BJ (cell line): ENCODE data around the gene CDH22. TPM values are rescaled to one million over a fixed set of nuclear protein-coding genes. Genes with fewer than 3 reads are reported as not detected.

Experiments used
- CTCF ChIA-PET: fragments of 350-600 bp; formaldehyde crosslinking; extraction: SDS; loops from one replicate; lab custom pipeline; 2021; ENCODE audit warnings: antibody characterized with exemption, inconsistent platforms; lab: Yijun Ruan, JAX
- POLR2A ChIA-PET: fragments of 300-600 bp; sonication (Branson Sonifier 250); formaldehyde crosslinking; extraction: SDS; loops from one replicate; lab custom pipeline; 2021; ENCODE audit warnings: antibody characterized with exemption; lab: Charles Lee
- DNase-seq: peaks from one replicate; pipeline ENCODE4 v3.0.0-alpha.2; 2011; ENCODE audit warnings: low read depth
- H3K27me3 ChIP-seq: 2 replicates; pipeline ENCODE4 v1.6.0; 2011; ENCODE audit warnings: low read length; ENCODE audit not compliant: control insufficient read depth, insufficient read depth
- H3K36me3 ChIP-seq: 2 replicates; pipeline ENCODE4 v1.5.1; 2011; ENCODE audit warnings: low read length; ENCODE audit not compliant: control insufficient read depth, insufficient read depth
- H3K4me3 ChIP-seq: 2 replicates; pipeline ENCODE4 v1.5.1; 2011; ENCODE audit warnings: low read depth, mild to moderate bottlenecking, control low read depth, low read length
- CTCF ChIP-seq: IDR thresholded peaks from 2 replicates; pipeline ENCODE4 v1.5.1; 2011; ENCODE audit warnings: low read depth, mild to moderate bottlenecking, control low read depth, inconsistent platforms, low read length, moderate library complexity; ENCODE audit not compliant: insufficient read depth
- polyA plus RNA-seq: library from polyadenylated mRNA; depleted of rRNA; stranded (reverse); fragments of >200 nt; gene quantifications from 2 replicates; pipeline ENCODE4 v1.2.3, GENCODE V29; 2011

CDH22 gene
- polyA plus RNA-seq, 1 experiment, result not detected

- ChIA-PET CTCF (interaction anchor here (1.3 kb wide), 1 partner anchor 20 kb away, joined by 4 read pairs; no protein-coding TSS in a partner anchor), POLR2A (no interaction called here)
- TF ChIP-seq CTCF, result no peak
- H3K4me3 ChIP-seq, result no peak overlapping the region
- no peak for DNase-seq
- H3K27me3 ChIP-seq, result peaks cover 18% of the 10 kb centered on the region
- no peaks in the 10 kb centered on the region for H3K36me3 ChIP-seq
These were observed 20.0 kb upstream of the CDH22 start for GRCh38 chr20:46328200-46328882.

- CTCF ChIA-PET, result interaction anchor here (2.8 kb wide), 1 partner anchor 21 kb away, joined by 10 read pairs; no protein-coding TSS in a partner anchor
- peaks cover 16% of the 10 kb centered on the region for H3K27me3 ChIP-seq
These were observed 19.3 kb upstream of the CDH22 start for GRCh38 chr20:46327557-46327956.

GRCh38 chr20:46325789-46326188, 17.5 kb upstream of the CDH22 start:
- H3K4me3 ChIP-seq, result no peak overlapping the region
- POLR2A ChIA-PET, result no interaction called here
- CTCF ChIA-PET, result interaction anchor here (0.7 to 2.8 kb wide), 7 partner anchors 11 to 554 kb away, joined by 3 to 10 read pairs (median 4); no protein-coding TSS in a partner anchor
- H3K36me3 ChIP-seq, result no peaks in the 10 kb centered on the region
- no peak for TF ChIP-seq CTCF
- DNase-seq, result no peak
- peaks cover 10% of the 10 kb centered on the region for H3K27me3 ChIP-seq

More at GRCh38 chr20:46327557-46327956, 19.3 kb upstream of the CDH22 start:
- POLR2A ChIA-PET, result no interaction called here
- H3K36me3 ChIP-seq, result no peaks in the 10 kb centered on the region
- H3K4me3 ChIP-seq, result no peak overlapping the region
- no peak for TF ChIP-seq CTCF
- no peak for DNase-seq

- Histone ChIP-seq H3K27me3 (peaks cover 5% of the 10 kb centered on the region), H3K4me3 (no peak overlapping the region), H3K36me3 (no peaks in the 10 kb centered on the region)
- POLR2A ChIA-PET, result no interaction called here
- CTCF ChIA-PET, result interaction anchor here (0.6 to 2.8 kb wide), 9 partner anchors 9 to 310 kb away, joined by 3 to 10 read pairs (median 4); no protein-coding TSS in a partner anchor
- TF ChIP-seq CTCF, result peak; percentile 49; the same call in 1 of the 2 replicates
- no peak for DNase-seq
These were observed 16.8 kb upstream of the CDH22 start for GRCh38 chr20:46324960-46325703.

- Histone ChIP-seq H3K36me3 (no peaks in the 10 kb centered on the region), H3K4me3 (no peak overlapping the region), H3K27me3 (peaks cover 5% of the 10 kb centered on the region)
- no peak for TF ChIP-seq CTCF
- CTCF ChIA-PET, result interaction anchor here (0.7 to 1.5 kb wide), 4 partner anchors 9 to 310 kb away, joined by 3 to 5 read pairs (median 4); no protein-coding TSS in a partner anchor
- POLR2A ChIA-PET, result no interaction called here
- DNase-seq, result no peak
These were observed 16.1 kb upstream of the CDH22 start for GRCh38 chr20:46324379-46324778.
